ENCODE data around the gene DCUN1D3. TPM values are rescaled to one million over a fixed set of nuclear protein-coding genes. Genes with fewer than 3 reads are reported as not detected.

The DCUN1D3 gene
- total and polyA plus RNA-seq, 2 donors (not counting 1 experiment from before 2014, with no cell fraction given): 20.4 to 42.8 TPM

- no peak overlapping the region for H3K9ac ChIP-seq (ENCODE audit: insufficient read depth, low read length)
- no peaks in the 10 kb centered on the region for H3K36me3 ChIP-seq (ENCODE audit: control insufficient read depth, insufficient read depth, low read length)
- H3K9me3 ChIP-seq (ENCODE audit: control insufficient read depth, insufficient read depth, low read depth, low read length): no peaks in the 10 kb centered on the region
- no peaks in the 10 kb centered on the region for H3K27me3 ChIP-seq (ENCODE audit: control insufficient read depth, insufficient read depth, low read length)
- H3K4me3 ChIP-seq (replicated peaks in 1 of 4; ENCODE audit: control extremely low read depth in 1 of 4, insufficient read depth in 1 of 4, low read depth in 3 of 4, low read length in 4 of 4): no peak overlapping the region
- H3K4me1 ChIP-seq (ENCODE audit: control insufficient read depth, extremely low read depth, insufficient read depth, low read length): peaks cover 26% of the 10 kb centered on the region
- H2AFZ ChIP-seq (ENCODE audit: low read length): no peak overlapping the region
- no peak overlapping the region for H3K27ac ChIP-seq (ENCODE audit: insufficient read depth, low read length)
- no peak for DNase-seq (ENCODE audit: low read depth in 2 of 2)
- TF ChIP-seq EZH2 (IDR thresholded peaks at IDR 0.05; ENCODE audit: low read length, missing control alignments): no peak
- TF ChIP-seq CTCF (conservative IDR thresholded peaks at IDR 0.05 in 1 of 2, IDR thresholded peaks at IDR 0.05 in 1 of 2; ENCODE audit: low read depth in 1 of 2, low read length in 2 of 2): no peak
- H3K79me2 ChIP-seq (ENCODE audit: control insufficient read depth, insufficient read depth, low read length): peaks cover 88% of the 10 kb centered on the region
- H4K20me1 ChIP-seq (ENCODE audit: control insufficient read depth, extremely low read depth, insufficient read depth, low read length): no peaks in the 10 kb centered on the region
- no peak overlapping the region for H3K4me2 ChIP-seq (ENCODE audit: extremely low read depth, insufficient read depth, low read length)
Observed at GRCh38 chr16:20871258-20871657, 28.9 kb downstream of the DCUN1D3 start.

- no peak for DNase-seq (ENCODE audit: low read depth in 2 of 2)
- Histone ChIP-seq H3K4me1 (ENCODE audit: control insufficient read depth, extremely low read depth, insufficient read depth, low read length) (peaks cover 35% of the 10 kb centered on the region), H3K9ac (ENCODE audit: insufficient read depth, low read length) (no peak overlapping the region), H3K79me2 (ENCODE audit: control insufficient read depth, insufficient read depth, low read length) (peaks cover 89% of the 10 kb centered on the region), H3K27me3 (ENCODE audit: control insufficient read depth, insufficient read depth, low read length) (no peaks in the 10 kb centered on the region), H3K36me3 (ENCODE audit: control insufficient read depth, insufficient read depth, low read length) (no peaks in the 10 kb centered on the region), H4K20me1 (ENCODE audit: control insufficient read depth, extremely low read depth, insufficient read depth, low read length) (no peaks in the 10 kb centered on the region), H3K4me3 (replicated peaks in 1 of 4; ENCODE audit: control extremely low read depth in 1 of 4, insufficient read depth in 1 of 4, low read depth in 3 of 4, low read length in 4 of 4) (no peak overlapping the region), H3K4me2 (ENCODE audit: extremely low read depth, insufficient read depth, low read length) (no peak overlapping the region), H2AFZ (ENCODE audit: low read length) (no peak overlapping the region), H3K9me3 (ENCODE audit: control insufficient read depth, insufficient read depth, low read depth, low read length) (no peaks in the 10 kb centered on the region), H3K27ac (ENCODE audit: insufficient read depth, low read length) (no peak overlapping the region)
- TF ChIP-seq CTCF (conservative IDR thresholded peaks at IDR 0.05 in 1 of 2, IDR thresholded peaks at IDR 0.05 in 1 of 2; ENCODE audit: low read depth in 1 of 2, low read length in 2 of 2) (no peak), EZH2 (IDR thresholded peaks at IDR 0.05; ENCODE audit: low read length, missing control alignments) (no peak)
Observed at GRCh38 chr16:20870122-20870820, 29.9 kb downstream of the DCUN1D3 start.

GRCh38 chr16:20868890-20869289, 31.3 kb downstream of the DCUN1D3 start:
- Histone ChIP-seq H3K4me2 (ENCODE audit: extremely low read depth, insufficient read depth, low read length) (peak overlapping the region; percentile 11), H3K4me3 (replicated peaks in 1 of 4; ENCODE audit: control extremely low read depth in 1 of 4, insufficient read depth in 1 of 4, low read depth in 3 of 4, low read length in 4 of 4) (no peak overlapping the region), H3K79me2 (ENCODE audit: control insufficient read depth, insufficient read depth, low read length) (peaks cover 86% of the 10 kb centered on the region), H3K27ac (ENCODE audit: insufficient read depth, low read length) (no peak overlapping the region), H4K20me1 (ENCODE audit: control insufficient read depth, extremely low read depth, insufficient read depth, low read length) (no peaks in the 10 kb centered on the region), H2AFZ (ENCODE audit: low read length) (no peak overlapping the region), H3K4me1 (ENCODE audit: control insufficient read depth, extremely low read depth, insufficient read depth, low read length) (peaks cover 35% of the 10 kb centered on the region), H3K27me3 (ENCODE audit: control insufficient read depth, insufficient read depth, low read length) (no peaks in the 10 kb centered on the region), H3K9ac (ENCODE audit: insufficient read depth, low read length) (no peak overlapping the region), H3K9me3 (ENCODE audit: control insufficient read depth, insufficient read depth, low read depth, low read length) (no peaks in the 10 kb centered on the region), H3K36me3 (ENCODE audit: control insufficient read depth, insufficient read depth, low read length) (no peaks in the 10 kb centered on the region)
- peak; percentile 69 to 82 for DNase-seq (ENCODE audit: low read depth in 2 of 2)
- TF ChIP-seq CTCF (conservative IDR thresholded peaks at IDR 0.05 in 1 of 2, IDR thresholded peaks at IDR 0.05 in 1 of 2; ENCODE audit: low read depth in 1 of 2, low read length in 2 of 2): no peak
- TF ChIP-seq EZH2 (IDR thresholded peaks at IDR 0.05; ENCODE audit: low read length, missing control alignments): no peak

Data from fibroblast of lung (primary cell).